ENCODE data around the gene KIF3A.

Gene KIF3A

DNA sequence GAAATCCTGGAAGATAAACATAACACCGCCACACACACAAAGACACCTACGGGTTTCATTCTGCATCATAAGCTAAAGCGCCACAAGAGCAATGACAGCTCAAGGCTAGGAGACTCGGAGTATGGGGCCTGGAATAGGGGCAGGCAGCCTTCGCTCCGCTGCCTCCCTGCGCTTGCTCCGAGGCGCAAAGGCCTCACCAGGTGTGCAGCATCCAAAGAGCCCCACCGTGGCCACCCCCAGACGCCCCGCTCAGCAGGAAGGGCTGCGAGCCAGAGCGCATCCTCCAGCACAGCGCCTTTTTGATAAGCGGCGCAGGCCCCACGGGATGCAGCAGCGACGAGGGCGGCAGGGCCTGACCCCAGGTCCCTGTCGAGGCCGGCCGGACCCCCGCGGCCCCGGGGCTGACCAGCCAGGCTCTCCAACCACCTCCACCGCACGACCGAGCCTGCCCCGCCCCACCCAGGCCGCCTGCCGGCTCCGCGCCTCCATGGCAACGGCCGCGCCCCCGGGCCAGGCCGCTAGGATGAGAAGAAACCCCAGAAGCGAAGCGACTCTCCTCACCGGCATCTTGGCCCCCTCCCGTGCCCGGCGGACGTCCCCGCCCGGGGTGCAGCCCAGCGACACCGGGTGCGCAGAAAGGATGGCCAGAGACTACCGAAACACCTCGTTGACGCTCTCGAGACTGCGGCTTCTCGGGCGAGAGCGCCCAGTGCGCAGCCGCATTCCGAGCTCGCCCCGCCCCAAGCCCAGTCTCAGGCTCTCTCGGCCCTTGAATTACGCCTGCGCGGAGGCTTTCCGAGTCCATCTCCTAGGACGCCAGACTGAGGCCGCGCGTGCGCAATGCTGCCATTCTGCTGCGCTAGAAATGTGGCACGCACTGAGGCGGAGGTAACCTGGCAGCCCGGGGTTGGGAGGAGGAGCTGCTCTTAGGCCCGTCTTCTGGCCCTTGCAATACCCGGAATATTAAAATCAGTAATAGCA, at the start of gene KIF3A:
Gene KIF3A, minus strand, starts transcription at position 694 of the 981 bp plus-strand sequence. Its CDS starts 127 bp downstream, at position 567.
- DNase-seq (peak; percentile 98), ATAC-seq (ENCODE audit: insufficient read depth, low read depth) (peak; percentile 92)
- Histone ChIP-seq H3K27ac (ENCODE audit: low read length) (peak within 1 kb of the TSS; percentile 53), H2AFZ (ENCODE audit: low read depth, low read length) (peak within 1 kb of the TSS; percentile 92), H3K9me3 (ENCODE audit: insufficient read depth, low read length, severe bottlenecking) (no peaks in the 10 kb centered on the region), H3K27me3 (ENCODE audit: insufficient read depth, low read length, poor library complexity) (no peaks in the 10 kb centered on the region), H4K20me1 (ENCODE audit: insufficient read depth, low read length) (peaks cover 4% of the 10 kb centered on the region; the same call in 1 of the 2 replicates), H3K4me2 (ENCODE audit: insufficient read depth, low read length) (peak within 1 kb of the TSS; percentile 96), H3K4me1 (ENCODE audit: insufficient read depth, low read length) (peaks cover 33% of the 10 kb centered on the region), H3K4me3 (ENCODE audit: low read depth in 1 of 2, low read length in 2 of 2) (peak within 1 kb of the TSS; percentile 67 to 84), H3K36me3 (ENCODE audit: insufficient read depth, low read length) (peaks cover 13% of the 10 kb centered on the region), H3K79me2 (ENCODE audit: insufficient read depth, low read length) (peaks cover 24% of the 10 kb centered on the region), H3K9ac (ENCODE audit: low read depth, low read length) (peak within 1 kb of the TSS; percentile 62)
- TF ChIP-seq, protein P1, sequence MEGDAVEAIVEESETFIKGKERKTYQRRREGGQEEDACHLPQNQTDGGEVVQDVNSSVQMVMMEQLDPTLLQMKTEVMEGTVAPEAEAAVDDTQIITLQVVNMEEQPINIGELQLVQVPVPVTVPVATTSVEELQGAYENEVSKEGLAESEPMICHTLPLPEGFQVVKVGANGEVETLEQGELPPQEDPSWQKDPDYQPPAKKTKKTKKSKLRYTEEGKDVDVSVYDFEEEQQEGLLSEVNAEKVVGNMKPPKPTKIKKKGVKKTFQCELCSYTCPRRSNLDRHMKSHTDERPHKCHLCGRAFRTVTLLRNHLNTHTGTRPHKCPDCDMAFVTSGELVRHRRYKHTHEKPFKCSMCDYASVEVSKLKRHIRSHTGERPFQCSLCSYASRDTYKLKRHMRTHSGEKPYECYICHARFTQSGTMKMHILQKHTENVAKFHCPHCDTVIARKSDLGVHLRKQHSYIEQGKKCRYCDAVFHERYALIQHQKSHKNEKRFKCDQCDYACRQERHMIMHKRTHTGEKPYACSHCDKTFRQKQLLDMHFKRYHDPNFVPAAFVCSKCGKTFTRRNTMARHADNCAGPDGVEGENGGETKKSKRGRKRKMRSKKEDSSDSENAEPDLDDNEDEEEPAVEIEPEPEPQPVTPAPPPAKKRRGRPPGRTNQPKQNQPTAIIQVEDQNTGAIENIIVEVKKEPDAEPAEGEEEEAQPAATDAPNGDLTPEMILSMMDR (IDR thresholded peaks at IDR 0.05; ENCODE audit: borderline replicate concordance, extremely low read depth, low read length, poor library complexity, severe bottlenecking), result peak; percentile 7
- TF ChIP-seq EZH2 (IDR thresholded peaks at IDR 0.05; ENCODE audit: borderline replicate concordance, low read depth, low read length, severe bottlenecking), result no peak

GRCh38 chr5:132787076-132787475, 49.7 kb upstream of the KIF3A start:
- no peaks in the 10 kb centered on the region for H3K79me2 ChIP-seq (ENCODE audit: insufficient read depth, low read length)
- no peak overlapping the region for H3K27ac ChIP-seq (ENCODE audit: low read length)
- H3K4me2 ChIP-seq (ENCODE audit: insufficient read depth, low read length), result no peak overlapping the region
- no peaks in the 10 kb centered on the region for H4K20me1 ChIP-seq (ENCODE audit: insufficient read depth, low read length)
- no peaks in the 10 kb centered on the region for H3K36me3 ChIP-seq (ENCODE audit: insufficient read depth, low read length)
- no peak for TF ChIP-seq EZH2 (IDR thresholded peaks at IDR 0.05; ENCODE audit: borderline replicate concordance, low read depth, low read length, severe bottlenecking)
- no peaks in the 10 kb centered on the region for H3K9me3 ChIP-seq (ENCODE audit: insufficient read depth, low read length, severe bottlenecking)
- DNase-seq (no peak), ATAC-seq (ENCODE audit: insufficient read depth, low read depth) (no peak)
- no peak overlapping the region for H2AFZ ChIP-seq (ENCODE audit: low read depth, low read length)
- peaks cover 17% of the 10 kb centered on the region for H3K27me3 ChIP-seq (ENCODE audit: insufficient read depth, low read length, poor library complexity)
- no peak overlapping the region for H3K4me3 ChIP-seq (ENCODE audit: low read depth in 1 of 2, low read length in 2 of 2)
- H3K4me1 ChIP-seq (ENCODE audit: insufficient read depth, low read length), result no peaks in the 10 kb centered on the region
- no peak overlapping the region for H3K9ac ChIP-seq (ENCODE audit: low read depth, low read length)

- TF ChIP-seq, protein P1 (IDR thresholded peaks at IDR 0.05; ENCODE audit: borderline replicate concordance, extremely low read depth, low read length, poor library complexity, severe bottlenecking), result no peak
- TF ChIP-seq EZH2 (IDR thresholded peaks at IDR 0.05; ENCODE audit: borderline replicate concordance, low read depth, low read length, severe bottlenecking), result no peak
- no peak for DNase-seq
- Histone ChIP-seq H3K27ac (ENCODE audit: low read length) (no peak overlapping the region), H3K9ac (ENCODE audit: low read depth, low read length) (no peak overlapping the region), H3K79me2 (ENCODE audit: insufficient read depth, low read length) (no peaks in the 10 kb centered on the region), H4K20me1 (ENCODE audit: insufficient read depth, low read length) (no peaks in the 10 kb centered on the region), H3K27me3 (ENCODE audit: insufficient read depth, low read length, poor library complexity) (peaks cover 22% of the 10 kb centered on the region), H2AFZ (ENCODE audit: low read depth, low read length) (no peak overlapping the region), H3K4me3 (ENCODE audit: low read depth in 1 of 2, low read length in 2 of 2) (no peak overlapping the region), H3K9me3 (ENCODE audit: insufficient read depth, low read length, severe bottlenecking) (no peaks in the 10 kb centered on the region), H3K36me3 (ENCODE audit: insufficient read depth, low read length) (no peaks in the 10 kb centered on the region), H3K4me1 (ENCODE audit: insufficient read depth, low read length) (0 out of 2 replicates have a peak, but pooled peaks cover under 1% of the 10 kb centered on the region), H3K4me2 (ENCODE audit: insufficient read depth, low read length) (no peak overlapping the region)
- ATAC-seq (ENCODE audit: insufficient read depth, low read depth), result no peak
Observed at GRCh38 chr5:132785864-132786263, 48.5 kb upstream of the KIF3A start.

DNA sequence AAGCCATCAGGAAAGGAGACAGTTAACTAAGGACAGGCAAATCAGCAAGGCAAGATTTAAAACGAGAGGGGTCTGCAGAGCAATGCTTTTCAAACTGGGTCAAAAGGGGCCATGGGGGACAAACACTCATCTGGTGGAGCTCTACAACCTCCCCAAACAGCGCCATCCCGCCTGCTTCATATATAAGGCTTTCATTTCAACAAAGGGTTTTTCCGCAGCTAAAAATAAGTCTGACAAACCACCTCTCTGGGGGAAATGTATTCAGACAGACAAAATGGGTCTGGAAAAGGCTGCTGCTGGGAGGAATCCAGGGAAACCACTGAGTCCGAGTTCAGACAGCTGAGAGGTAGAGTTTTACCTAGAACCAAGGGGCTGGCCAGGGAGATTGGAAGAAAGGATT, 48.0 kb upstream of the KIF3A start:
- H3K4me2 ChIP-seq (ENCODE audit: insufficient read depth, low read length), result no peak overlapping the region
- no peak for DNase-seq
- peaks cover 26% of the 10 kb centered on the region for H3K27me3 ChIP-seq (ENCODE audit: insufficient read depth, low read length, poor library complexity)
- no peaks in the 10 kb centered on the region for H4K20me1 ChIP-seq (ENCODE audit: insufficient read depth, low read length)
- no peak overlapping the region for H3K27ac ChIP-seq (ENCODE audit: low read length)
- H3K9me3 ChIP-seq (ENCODE audit: insufficient read depth, low read length, severe bottlenecking), result no peaks in the 10 kb centered on the region
- H3K4me3 ChIP-seq (ENCODE audit: low read depth in 1 of 2, low read length in 2 of 2), result no peak overlapping the region
- no peak for ATAC-seq (ENCODE audit: insufficient read depth, low read depth)
- no peaks in the 10 kb centered on the region for H3K36me3 ChIP-seq (ENCODE audit: insufficient read depth, low read length)
- TF ChIP-seq, protein P1 (IDR thresholded peaks at IDR 0.05; ENCODE audit: borderline replicate concordance, extremely low read depth, low read length, poor library complexity, severe bottlenecking), result no peak
- TF ChIP-seq EZH2 (IDR thresholded peaks at IDR 0.05; ENCODE audit: borderline replicate concordance, low read depth, low read length, severe bottlenecking), result no peak
- no peak overlapping the region for H3K9ac ChIP-seq (ENCODE audit: low read depth, low read length)
- H3K79me2 ChIP-seq (ENCODE audit: insufficient read depth, low read length), result no peaks in the 10 kb centered on the region
- peaks cover 4% of the 10 kb centered on the region; the same call in 1 of the 2 replicates for H3K4me1 ChIP-seq (ENCODE audit: insufficient read depth, low read length)
- H2AFZ ChIP-seq (ENCODE audit: low read depth, low read length), result no peak overlapping the region
